Nephron progenitor cell (in vitro differentiated cells): ENCODE measurements around the gene LMAN2.

Experiments used
- DNase-seq: peaks from one replicate; pipeline ENCODE4 v3.0.0; 2021
- H3K27ac Mint-ChIP-seq: 2 replicates; pipeline ENCODE4 v1.8.0; 2021; ENCODE audit warnings: mild to moderate bottlenecking, moderate library complexity, mixed read lengths
- H3K27me3 Mint-ChIP-seq: 2 replicates; pipeline ENCODE4 v1.8.0; 2021; ENCODE audit warnings: mild to moderate bottlenecking, low read depth, mixed read lengths; ENCODE audit not compliant: poor library complexity
- H3K36me3 Mint-ChIP-seq: 2 replicates; pipeline ENCODE4 v1.8.0; 2021; ENCODE audit warnings: low read depth, mixed read lengths
- H3K4me1 Mint-ChIP-seq: 2 replicates; pipeline ENCODE4 v1.8.0; 2021; ENCODE audit warnings: mixed read lengths
- H3K4me3 Mint-ChIP-seq: 2 replicates; pipeline ENCODE4 v1.8.0; 2021; ENCODE audit warnings: mild to moderate bottlenecking, moderate library complexity, mixed read lengths
- H3K9me3 Mint-ChIP-seq: 2 replicates; pipeline ENCODE4 v1.8.0; 2021; ENCODE audit warnings: mild to moderate bottlenecking, moderate library complexity, mixed read lengths
- CTCF ChIP-seq: fragments of 200-600 bp; sonication (generic); IDR thresholded peaks from 2 replicates; pipeline ENCODE4 v1.5.0; 2021; ENCODE audit warnings: antibody characterized with exemption

Gene LMAN2

GRCh38 chr5:177357459-177358351, 6.2 kb upstream of the LMAN2 start, which contains the start of gene RGS14:
Gene RGS14 (plus strand): TSS chr5:177357924. CDS start chr5:177358025, 101 bp downstream.
- Mint-ChIP-seq H3K4me1 (peaks cover 19% of the 10 kb centered on the region), H3K4me3 (no peak within 1 kb of the TSS), H3K27me3 (peaks cover 56% of the 10 kb centered on the region), H3K9me3 (no peaks in the 10 kb centered on the region), H3K27ac (no peak within 1 kb of the TSS), H3K36me3 (no peaks in the 10 kb centered on the region)
- DNase-seq: no peak
- TF ChIP-seq CTCF: no peak

GRCh38 chr5:177357146-177357458, 5.6 kb upstream of the LMAN2 start:
- H3K36me3 Mint-ChIP-seq: no peaks in the 10 kb centered on the region
- peaks cover 15% of the 10 kb centered on the region for H3K4me1 Mint-ChIP-seq
- no peak for TF ChIP-seq CTCF
- no peaks in the 10 kb centered on the region for H3K9me3 Mint-ChIP-seq
- H3K4me3 Mint-ChIP-seq: no peak overlapping the region
- no peak for DNase-seq
- H3K27me3 Mint-ChIP-seq: peaks cover 53% of the 10 kb centered on the region
- no peak overlapping the region for H3K27ac Mint-ChIP-seq

GRCh38 chr5:177356746-177357145, 5.3 kb upstream of the LMAN2 start:
- peaks cover 15% of the 10 kb centered on the region for H3K4me1 Mint-ChIP-seq
- H3K27ac Mint-ChIP-seq: no peak overlapping the region
- H3K27me3 Mint-ChIP-seq: peaks cover 52% of the 10 kb centered on the region
- no peaks in the 10 kb centered on the region for H3K36me3 Mint-ChIP-seq
- H3K4me3 Mint-ChIP-seq: no peak overlapping the region
- DNase-seq: no peak
- no peaks in the 10 kb centered on the region for H3K9me3 Mint-ChIP-seq
- TF ChIP-seq CTCF: no peak

- no peak for TF ChIP-seq CTCF
- peaks cover 52% of the 10 kb centered on the region for H3K27me3 Mint-ChIP-seq
- H3K36me3 Mint-ChIP-seq: no peaks in the 10 kb centered on the region
- no peak overlapping the region for H3K27ac Mint-ChIP-seq
- no peaks in the 10 kb centered on the region for H3K9me3 Mint-ChIP-seq
- peaks cover 15% of the 10 kb centered on the region for H3K4me1 Mint-ChIP-seq
- DNase-seq: no peak
- H3K4me3 Mint-ChIP-seq: no peak overlapping the region
Observed at GRCh38 chr5:177355868-177356168, 4.3 kb upstream of the LMAN2 start.

GRCh38 chr5:177355162-177355867, 3.8 kb upstream of the LMAN2 start:
- Mint-ChIP-seq H3K9me3 (no peaks in the 10 kb centered on the region), H3K4me1 (peaks cover 20% of the 10 kb centered on the region), H3K27me3 (peaks cover 52% of the 10 kb centered on the region), H3K27ac (no peak overlapping the region), H3K36me3 (no peaks in the 10 kb centered on the region), H3K4me3 (no peak overlapping the region)
- no peak for TF ChIP-seq CTCF
- no peak for DNase-seq
